OCI-LY1 (cell line): ENCODE results near the gene PKD1L1.

Experiments used
- H2AFZ ChIP-seq: fragments of 200-600 bp; sonication (generic), shearing (Covaris generic); 2 replicates; pipeline ENCODE4 v1.6.0; 2014; ENCODE audit warnings: antibody characterized with exemption, mild to moderate bottlenecking, low read length
- H3F3A ChIP-seq: fragments of 200-600 bp; sonication (generic), shearing (Covaris generic); 2 replicates; pipeline ENCODE4 v1.6.0; 2014; ENCODE audit warnings: mild to moderate bottlenecking, antibody characterized with exemption, low read length, moderate library complexity; ENCODE audit not compliant: insufficient read depth
- H3K27ac ChIP-seq: fragments of 200-600 bp; sonication (generic); 2 replicates; pipeline ENCODE4 v1.5.1; 2014; ENCODE audit warnings: low read length, mixed run types, mild to moderate bottlenecking, low read depth; ENCODE audit not compliant: poor library complexity, severe bottlenecking
- H3K27me3 ChIP-seq: fragments of 200-600 bp; sonication (generic); 2 replicates; pipeline ENCODE4 v1.6.0; 2014; ENCODE audit warnings: antibody characterized with exemption, mild to moderate bottlenecking, low read length, moderate library complexity; ENCODE audit not compliant: insufficient read depth
- H3K36me3 ChIP-seq: fragments of 200-600 bp; sonication (generic); 2 replicates; pipeline ENCODE4 v1.6.1; 2014; ENCODE audit warnings: mild to moderate bottlenecking, antibody characterized with exemption, low read length, moderate library complexity, mixed read lengths; ENCODE audit not compliant: insufficient read depth
- H3K4me1 ChIP-seq: fragments of 200-600 bp; sonication (generic); 2 replicates; pipeline ENCODE4 v1.5.1; 2014; ENCODE audit warnings: mild to moderate bottlenecking, low read length, moderate library complexity; ENCODE audit not compliant: insufficient read depth, severe bottlenecking
- H3K4me2 ChIP-seq: fragments of 200-600 bp; sonication (generic), shearing (Covaris generic); 2 replicates; pipeline ENCODE4 v1.6.1; 2014; ENCODE audit warnings: low read length
- H3K4me3 ChIP-seq: fragments of 200-600 bp; sonication (generic); 2 replicates; pipeline ENCODE4 v1.5.1; 2014; ENCODE audit warnings: low read length, low read depth, mild to moderate bottlenecking, mixed read lengths; ENCODE audit not compliant: poor library complexity, severe bottlenecking
- H3K79me2 ChIP-seq: fragments of 200-600 bp; shearing (Covaris generic); 2 replicates; pipeline ENCODE4 v1.6.1; 2016; ENCODE audit warnings: mixed run types, low read length, mixed read lengths; ENCODE audit not compliant: insufficient read depth
- H3K9ac ChIP-seq: fragments of 200-600 bp; sonication (generic), shearing (Covaris generic); 2 replicates; pipeline ENCODE4 v1.6.1; 2014; ENCODE audit warnings: mild to moderate bottlenecking, low read length, mixed read lengths
- H3K9me2 ChIP-seq: fragments of 200-600 bp; sonication (generic), shearing (Covaris generic); 2 replicates; pipeline ENCODE4 v1.6.1; 2014; ENCODE audit warnings: low read depth, mild to moderate bottlenecking, low read length, mixed read lengths
- H3K9me3 ChIP-seq: fragments of 200-600 bp; shearing (Covaris generic); 2 replicates; pipeline ENCODE4 v1.6.1; 2014; ENCODE audit warnings: low read length, mixed read lengths
- H4K20me1 ChIP-seq: fragments of 200-600 bp; sonication (generic), shearing (Covaris generic); 2 replicates; pipeline ENCODE4 v1.6.0; 2016; ENCODE audit warnings: mild to moderate bottlenecking, low read length; ENCODE audit not compliant: insufficient read depth
- CTCF ChIP-seq: fragments of 200-600 bp; sonication (generic), shearing (Covaris generic); IDR thresholded peaks from 2 replicates; pipeline ENCODE4 v1.5.1; 2017; ENCODE audit warnings: mild to moderate bottlenecking, antibody characterized with exemption, low read length, moderate library complexity, mixed read lengths
- EZH2 ChIP-seq: fragments of 200-600 bp; sonication (generic), shearing (Covaris generic); IDR thresholded peaks from 2 replicates; pipeline ENCODE4 v1.8.0; 2017; ENCODE audit warnings: borderline replicate concordance, mixed run types, mild to moderate bottlenecking, antibody characterized with exemption, low read length, moderate library complexity, mixed read lengths

PKD1L1 gene

GRCh38 chr7:47949703-47950102 lies 1.4 kb upstream of the PKD1L1 start:
- H3F3A ChIP-seq, result no peaks in the 10 kb centered on the region
- H4K20me1 ChIP-seq, result no peaks in the 10 kb centered on the region
- no peaks in the 10 kb centered on the region for H3K79me2 ChIP-seq
- TF ChIP-seq EZH2 (no peak), CTCF (no peak)
- no peaks in the 10 kb centered on the region for H3K9me2 ChIP-seq
- no peak overlapping the region for H3K27ac ChIP-seq
- H3K4me3 ChIP-seq, result no peak overlapping the region
- H3K27me3 ChIP-seq, result no peaks in the 10 kb centered on the region
- no peaks in the 10 kb centered on the region for H3K4me1 ChIP-seq
- no peaks in the 10 kb centered on the region for H3K9me3 ChIP-seq
- H3K36me3 ChIP-seq, result peaks cover 7% of the 10 kb centered on the region
- H3K4me2 ChIP-seq, result no peak overlapping the region
- H2AFZ ChIP-seq, result no peak overlapping the region
- no peak overlapping the region for H3K9ac ChIP-seq

GRCh38 chr7:47947355-47947749 lies 914 bp downstream of the PKD1L1 start:
- Histone ChIP-seq H3F3A (no peaks in the 10 kb centered on the region), H3K9me2 (no peaks in the 10 kb centered on the region), H3K27ac (no peak overlapping the region), H3K9me3 (no peaks in the 10 kb centered on the region), H3K36me3 (no peaks in the 10 kb centered on the region), H3K79me2 (no peaks in the 10 kb centered on the region), H2AFZ (no peak overlapping the region), H3K4me1 (no peaks in the 10 kb centered on the region), H3K4me3 (no peak overlapping the region), H3K27me3 (no peaks in the 10 kb centered on the region), H3K9ac (no peak overlapping the region), H4K20me1 (no peaks in the 10 kb centered on the region), H3K4me2 (no peak overlapping the region)
- TF ChIP-seq EZH2 (no peak), CTCF (no peak)

- Histone ChIP-seq H3K36me3 (no peaks in the 10 kb centered on the region), H3K79me2 (no peaks in the 10 kb centered on the region), H3K9ac (no peak overlapping the region), H3K27me3 (no peaks in the 10 kb centered on the region), H3K9me3 (no peaks in the 10 kb centered on the region), H3K27ac (no peak overlapping the region), H3K4me1 (no peaks in the 10 kb centered on the region), H3K9me2 (no peaks in the 10 kb centered on the region), H3F3A (no peaks in the 10 kb centered on the region), H4K20me1 (no peaks in the 10 kb centered on the region), H3K4me3 (no peak overlapping the region), H3K4me2 (no peak overlapping the region), H2AFZ (no peak overlapping the region)
- TF ChIP-seq EZH2 (no peak), CTCF (no peak)
Observed at GRCh38 chr7:47946581-47947354, 1.5 kb downstream of the PKD1L1 start.
